WERI-Rb-1 (cell line): ENCODE data around the gene EVA1A.

Experiments
- DNase-seq: peaks from one replicate; pipeline ENCODE4 v3.0.0-alpha.2; 2020
- H3K27ac ChIP-seq: fragments of 250-450 bp; sonication (Bioruptor Pico); 2 replicates; pipeline ENCODE4 v1.5.1; 2020; ENCODE audit warnings: mild to moderate bottlenecking, moderate library complexity
- H3K27me3 ChIP-seq: fragments of 250-450 bp; sonication (Bioruptor Pico); 2 replicates; pipeline ENCODE4 v1.5.1; 2021; ENCODE audit warnings: mild to moderate bottlenecking, low read depth, moderate library complexity; ENCODE audit not compliant: insufficient read depth, severe bottlenecking
- H3K36me3 ChIP-seq: fragments of 250-450 bp; sonication (Bioruptor Pico); 2 replicates; pipeline ENCODE4 v1.5.1; 2020; ENCODE audit warnings: mild to moderate bottlenecking, moderate library complexity
- H3K4me3 ChIP-seq: 2 replicates; pipeline ENCODE4 v1.5.1; 2011; ENCODE audit warnings: low read depth, mild to moderate bottlenecking, control low read depth, low read length
- H3K9me3 ChIP-seq: fragments of 250-450 bp; sonication (Bioruptor Pico); 2 replicates; pipeline ENCODE4 v1.5.1; 2021; ENCODE audit warnings: mild to moderate bottlenecking, moderate library complexity; ENCODE audit not compliant: severe bottlenecking
- TF ChIP-seq, protein P1 (sequence below): IDR thresholded peaks from 2 replicates; pipeline ENCODE4 v1.5.1; 2011; ENCODE audit warnings: low read depth, mild to moderate bottlenecking, control low read depth, inconsistent platforms, low read length

Gene EVA1A

DNA sequence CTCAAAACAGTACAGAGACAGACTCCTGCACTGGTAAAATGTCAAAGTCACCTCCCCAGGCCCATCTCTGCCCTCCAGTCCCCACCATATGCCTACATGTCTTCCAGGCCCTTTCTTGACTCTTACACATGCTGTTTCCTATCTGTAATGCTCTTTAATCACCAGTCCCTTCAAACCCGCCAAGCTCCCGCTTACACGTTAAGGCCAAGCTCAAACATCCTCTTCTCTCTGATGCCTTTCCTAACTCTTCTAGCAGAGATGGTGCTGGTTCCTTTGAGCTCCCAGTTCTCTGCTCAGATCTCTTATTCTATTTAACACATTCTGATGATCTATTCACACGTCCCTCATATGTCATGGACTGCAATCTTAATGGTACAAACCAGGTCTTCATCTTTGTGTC, 5.0 kb downstream of the EVA1A start:
- DNase-seq = no peak
- H3K4me3 ChIP-seq = no peak overlapping the region
- H3K27ac ChIP-seq = no peak overlapping the region
- no peaks in the 10 kb centered on the region for H3K36me3 ChIP-seq
- TF ChIP-seq, protein P1, sequence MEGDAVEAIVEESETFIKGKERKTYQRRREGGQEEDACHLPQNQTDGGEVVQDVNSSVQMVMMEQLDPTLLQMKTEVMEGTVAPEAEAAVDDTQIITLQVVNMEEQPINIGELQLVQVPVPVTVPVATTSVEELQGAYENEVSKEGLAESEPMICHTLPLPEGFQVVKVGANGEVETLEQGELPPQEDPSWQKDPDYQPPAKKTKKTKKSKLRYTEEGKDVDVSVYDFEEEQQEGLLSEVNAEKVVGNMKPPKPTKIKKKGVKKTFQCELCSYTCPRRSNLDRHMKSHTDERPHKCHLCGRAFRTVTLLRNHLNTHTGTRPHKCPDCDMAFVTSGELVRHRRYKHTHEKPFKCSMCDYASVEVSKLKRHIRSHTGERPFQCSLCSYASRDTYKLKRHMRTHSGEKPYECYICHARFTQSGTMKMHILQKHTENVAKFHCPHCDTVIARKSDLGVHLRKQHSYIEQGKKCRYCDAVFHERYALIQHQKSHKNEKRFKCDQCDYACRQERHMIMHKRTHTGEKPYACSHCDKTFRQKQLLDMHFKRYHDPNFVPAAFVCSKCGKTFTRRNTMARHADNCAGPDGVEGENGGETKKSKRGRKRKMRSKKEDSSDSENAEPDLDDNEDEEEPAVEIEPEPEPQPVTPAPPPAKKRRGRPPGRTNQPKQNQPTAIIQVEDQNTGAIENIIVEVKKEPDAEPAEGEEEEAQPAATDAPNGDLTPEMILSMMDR = no peak
- peaks cover 99% of the 10 kb centered on the region for H3K27me3 ChIP-seq
- peaks cover 6% of the 10 kb centered on the region for H3K9me3 ChIP-seq

DNA sequence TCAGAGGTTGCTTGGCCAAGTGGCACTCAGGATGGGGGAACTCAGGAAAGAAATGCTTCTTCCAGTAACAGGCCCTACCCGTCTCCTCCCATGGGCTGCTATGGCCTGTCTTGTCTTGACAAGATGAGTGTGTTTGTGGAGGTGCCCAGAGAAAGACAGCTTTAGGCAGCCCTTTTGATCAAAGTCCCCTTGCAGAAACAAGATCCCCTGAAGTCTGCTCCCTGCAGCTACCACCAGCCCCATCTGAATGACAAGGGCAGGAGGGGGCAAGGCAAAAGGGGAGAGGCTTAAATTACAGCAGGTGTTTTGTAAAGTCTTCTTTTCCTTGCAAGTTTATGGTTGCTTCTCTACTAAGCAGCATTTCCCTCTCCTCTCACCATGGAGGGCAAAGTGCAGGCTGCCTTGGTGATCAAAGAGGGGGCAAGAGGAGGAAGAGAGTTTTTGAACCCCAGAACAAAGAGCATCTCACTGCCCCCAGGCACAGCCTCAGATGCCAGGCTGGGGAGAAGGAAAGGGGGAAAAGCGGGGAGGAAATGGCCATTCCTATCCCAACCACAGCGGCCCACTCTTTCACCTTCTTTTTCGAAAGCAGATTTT, 6.7 kb downstream of the EVA1A start:
- Histone ChIP-seq H3K9me3 (peaks cover 6% of the 10 kb centered on the region), H3K27me3 (peaks cover 100% of the 10 kb centered on the region), H3K4me3 (no peak overlapping the region), H3K27ac (no peak overlapping the region), H3K36me3 (no peaks in the 10 kb centered on the region)
- TF ChIP-seq, protein P1 = no peak
- DNase-seq = no peak

DNA sequence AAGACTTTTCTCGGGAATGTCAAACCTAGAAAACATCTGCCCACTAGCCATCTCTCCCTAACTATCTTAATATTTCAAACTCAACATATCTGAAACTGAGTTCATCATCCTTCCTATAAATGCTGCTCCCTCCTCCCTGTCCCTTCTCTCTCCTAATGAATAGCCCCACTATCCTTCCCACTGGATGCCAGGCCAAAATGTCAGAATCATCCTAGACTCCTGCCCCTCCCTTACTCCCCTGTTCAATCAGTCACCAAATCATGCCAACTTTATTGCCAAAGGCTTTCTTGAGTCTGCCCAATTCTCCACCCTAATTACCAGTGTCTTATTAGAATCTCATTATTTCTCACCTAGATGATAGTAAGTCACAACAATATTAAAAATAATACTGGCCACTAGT, 8.5 kb downstream of the EVA1A start:
- Histone ChIP-seq H3K9me3 (no peaks in the 10 kb centered on the region), H3K36me3 (no peaks in the 10 kb centered on the region), H3K4me3 (no peak overlapping the region), H3K27ac (no peak overlapping the region), H3K27me3 (peaks cover 97% of the 10 kb centered on the region)
- TF ChIP-seq, protein P1 = no peak
- no peak for DNase-seq

DNA sequence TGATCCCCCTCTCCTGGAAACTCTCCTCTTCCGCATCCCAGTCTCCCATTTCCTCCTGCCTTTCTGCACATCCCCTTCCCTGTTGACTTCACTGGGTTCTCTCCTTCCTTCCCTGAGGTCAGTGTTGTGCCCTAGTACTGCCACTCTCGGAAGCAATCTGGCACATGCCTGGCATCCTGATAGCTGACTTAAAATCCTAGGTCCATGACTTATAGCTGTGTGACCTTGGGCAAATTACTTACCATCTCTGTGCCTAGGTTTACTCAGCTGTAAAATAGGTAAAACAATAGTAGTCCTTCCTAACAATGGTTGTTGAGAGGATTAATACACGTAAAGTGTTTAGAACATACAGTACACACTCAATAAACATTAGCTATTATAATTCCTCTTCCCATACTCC, 9.3 kb downstream of the EVA1A start:
- H3K9me3 ChIP-seq = no peaks in the 10 kb centered on the region
- no peaks in the 10 kb centered on the region for H3K36me3 ChIP-seq
- no peak overlapping the region for H3K4me3 ChIP-seq
- no peak overlapping the region for H3K27ac ChIP-seq
- TF ChIP-seq, protein P1 = no peak
- no peak for DNase-seq
- H3K27me3 ChIP-seq = peaks cover 97% of the 10 kb centered on the region

DNA sequence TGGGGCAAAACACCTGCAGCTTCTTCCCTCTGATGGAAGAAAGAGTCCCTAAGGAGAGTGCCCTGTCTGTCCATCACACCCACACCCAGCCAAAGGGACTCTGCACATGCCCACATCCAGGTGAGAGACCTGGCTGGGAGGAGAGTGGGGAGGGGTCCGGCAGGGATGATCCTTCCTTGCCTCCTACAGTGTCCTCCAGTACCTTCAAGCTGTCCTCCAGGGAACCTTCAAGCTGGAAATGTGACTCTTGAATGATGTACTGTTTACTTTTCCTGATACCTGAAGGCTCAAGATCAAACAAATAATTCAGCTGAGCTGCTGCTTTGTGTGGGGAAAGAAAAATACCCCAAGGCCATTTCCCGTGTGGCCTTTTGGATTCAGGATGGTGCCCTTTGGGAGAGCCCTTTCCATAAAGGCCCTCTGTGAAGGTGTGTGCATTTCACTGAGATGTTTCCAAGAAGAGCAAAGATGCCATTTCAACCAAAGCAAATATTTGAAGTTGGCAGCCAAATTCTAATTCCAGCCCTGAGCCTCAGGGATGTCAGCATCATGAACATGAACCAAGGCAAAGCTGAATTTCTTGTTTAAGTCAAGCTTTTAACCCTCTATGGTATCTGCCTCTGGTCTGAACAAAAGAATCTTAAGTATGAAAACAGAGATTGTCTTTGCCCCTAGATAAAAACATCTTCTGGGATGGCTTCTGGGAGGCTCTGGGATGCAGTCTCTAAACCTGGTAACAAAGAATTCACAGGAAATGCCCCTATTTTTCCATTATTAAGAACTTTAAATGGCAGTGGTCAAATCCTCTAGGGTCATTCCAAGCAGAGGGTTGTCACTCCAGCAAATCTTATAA, 11.1 kb downstream of the EVA1A start:
- TF ChIP-seq, protein P1 = no peak
- no peak overlapping the region for H3K4me3 ChIP-seq
- DNase-seq = no peak
- H3K9me3 ChIP-seq = no peaks in the 10 kb centered on the region
- no peaks in the 10 kb centered on the region for H3K36me3 ChIP-seq
- H3K27me3 ChIP-seq = peaks cover 95% of the 10 kb centered on the region
- no peak overlapping the region for H3K27ac ChIP-seq
